GM13977 (cell line): Measurements from ENCODE around the gene TCEAL1.
"Not testable (repeated sequence)": the region's sequence is repeated elsewhere in the genome, so short reads cannot be mapped to it uniquely, and the experiment has no call there.

Source experiments
- DNase-seq: peaks from one replicate; pipeline ENCODE4 v3.0.0; 2012; ENCODE audit warnings: low spot score
- in situ Hi-C: fragments of 300-500 bp; cut with MboI; formaldehyde crosslinking; loops from one replicate; pipeline ENCODE4 v1.12.0; 2022; ENCODE audit warnings: low sequenced_read_pairs, low pct_unique_long_range_greater_than_20kb, mixed read lengths, inconsistent platforms; ENCODE audit not compliant: unreplicated experiment
- TF ChIP-seq, protein P1 (sequence below): IDR thresholded peaks from 2 replicates; pipeline ENCODE4 v1.5.1; 2012; ENCODE audit warnings: mild to moderate bottlenecking, control low read depth; ENCODE audit not compliant: insufficient read depth; ENCODE audit errors: extremely low read depth, missing control alignments

The TCEAL1 gene

GRCh38 chrX:103635436-103635835, 6.7 kb downstream of the TCEAL1 start:
- in situ Hi-C loops: loop anchor here (25.0 kb wide), 1 partner anchor 98 kb away; no protein-coding TSS in a partner anchor
- TF ChIP-seq, protein P1, sequence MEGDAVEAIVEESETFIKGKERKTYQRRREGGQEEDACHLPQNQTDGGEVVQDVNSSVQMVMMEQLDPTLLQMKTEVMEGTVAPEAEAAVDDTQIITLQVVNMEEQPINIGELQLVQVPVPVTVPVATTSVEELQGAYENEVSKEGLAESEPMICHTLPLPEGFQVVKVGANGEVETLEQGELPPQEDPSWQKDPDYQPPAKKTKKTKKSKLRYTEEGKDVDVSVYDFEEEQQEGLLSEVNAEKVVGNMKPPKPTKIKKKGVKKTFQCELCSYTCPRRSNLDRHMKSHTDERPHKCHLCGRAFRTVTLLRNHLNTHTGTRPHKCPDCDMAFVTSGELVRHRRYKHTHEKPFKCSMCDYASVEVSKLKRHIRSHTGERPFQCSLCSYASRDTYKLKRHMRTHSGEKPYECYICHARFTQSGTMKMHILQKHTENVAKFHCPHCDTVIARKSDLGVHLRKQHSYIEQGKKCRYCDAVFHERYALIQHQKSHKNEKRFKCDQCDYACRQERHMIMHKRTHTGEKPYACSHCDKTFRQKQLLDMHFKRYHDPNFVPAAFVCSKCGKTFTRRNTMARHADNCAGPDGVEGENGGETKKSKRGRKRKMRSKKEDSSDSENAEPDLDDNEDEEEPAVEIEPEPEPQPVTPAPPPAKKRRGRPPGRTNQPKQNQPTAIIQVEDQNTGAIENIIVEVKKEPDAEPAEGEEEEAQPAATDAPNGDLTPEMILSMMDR: no peak
- no peak for DNase-seq

DNA sequence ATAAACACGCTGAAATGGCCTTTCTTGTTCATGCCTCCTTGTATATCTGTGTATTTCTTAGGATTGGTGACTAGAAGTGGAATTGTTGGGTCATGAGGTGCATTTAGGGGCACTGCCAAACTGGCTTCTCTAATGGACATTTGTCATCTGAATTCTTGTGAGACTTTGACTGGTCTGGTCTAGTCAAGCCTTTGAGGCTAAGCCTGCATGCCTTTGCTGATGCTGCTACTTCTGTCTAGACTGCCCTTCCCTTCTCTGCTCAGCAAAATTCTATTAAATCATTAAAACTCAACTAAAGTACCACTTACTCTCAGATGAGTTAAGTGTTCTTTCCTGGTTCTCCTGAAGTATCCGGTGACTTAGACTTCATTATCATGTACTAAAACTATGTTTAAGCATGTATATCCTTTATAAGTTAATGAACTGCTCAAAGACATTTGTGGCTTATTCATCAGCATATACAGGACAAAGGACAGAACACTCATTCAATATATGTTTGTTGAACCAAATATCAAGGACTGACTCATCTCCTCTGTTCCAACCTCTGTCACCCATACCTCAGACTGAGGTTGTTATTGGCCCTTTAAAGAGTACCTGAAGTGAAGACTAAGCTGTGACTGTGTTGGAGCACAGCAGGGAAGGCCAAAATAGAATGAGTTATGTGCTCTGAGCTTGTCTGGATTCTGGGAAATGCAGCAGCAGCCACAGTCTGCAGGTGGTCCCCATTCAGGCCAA, 9.0 kb downstream of the TCEAL1 start:
- DNase-seq: no peak
- in situ Hi-C loops: loop anchor here (25.0 kb wide), 1 partner anchor 100 kb away; no protein-coding TSS in a partner anchor
- TF ChIP-seq, protein P1: no peak

DNA sequence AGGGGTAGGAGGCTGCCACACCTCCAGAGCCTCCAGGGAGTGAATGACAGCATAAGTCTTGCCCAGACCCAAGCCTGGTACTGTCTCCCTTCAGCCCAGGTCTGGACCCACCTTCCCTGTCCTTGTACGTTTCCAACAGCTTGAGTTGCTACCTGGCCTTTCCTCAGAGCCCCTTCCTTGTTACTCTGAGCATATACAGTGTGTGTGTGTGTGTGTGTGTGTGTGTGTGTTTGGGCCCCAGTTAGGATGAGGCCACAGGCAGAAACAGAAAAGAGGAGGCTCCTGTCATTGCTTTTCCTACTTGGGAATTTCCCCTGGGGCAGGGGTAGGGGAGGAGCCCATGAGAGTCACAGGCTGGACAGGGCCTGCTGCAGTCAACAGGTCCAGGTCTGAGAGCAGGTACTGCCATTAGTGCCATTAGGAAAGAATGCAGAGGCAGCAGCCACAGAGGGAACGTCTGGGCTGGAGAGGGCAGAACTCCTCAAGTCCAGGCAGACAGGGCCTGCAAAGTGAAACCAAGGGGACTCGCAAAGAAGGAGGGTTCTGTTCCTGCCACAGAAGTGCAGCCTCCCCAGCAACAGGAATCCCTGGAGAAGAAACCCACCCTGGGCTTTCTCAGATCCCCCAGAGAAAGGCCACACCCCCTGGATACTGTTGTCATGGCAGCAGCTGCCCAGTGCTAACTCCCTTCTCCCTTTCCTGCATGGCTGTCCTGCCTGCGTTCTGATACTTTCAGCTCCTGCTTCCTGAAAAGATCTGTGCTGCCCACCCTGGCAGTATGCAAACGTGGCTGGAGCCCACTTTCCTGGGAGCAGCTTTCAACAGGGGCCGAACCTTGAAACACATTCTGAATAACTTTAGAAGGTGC, 9.9 kb downstream of the TCEAL1 start:
- in situ Hi-C loops: loop anchor here (25.0 kb wide), 1 partner anchor 101 kb away; no protein-coding TSS in a partner anchor
- not testable (repeated sequence) for DNase-seq

DNA sequence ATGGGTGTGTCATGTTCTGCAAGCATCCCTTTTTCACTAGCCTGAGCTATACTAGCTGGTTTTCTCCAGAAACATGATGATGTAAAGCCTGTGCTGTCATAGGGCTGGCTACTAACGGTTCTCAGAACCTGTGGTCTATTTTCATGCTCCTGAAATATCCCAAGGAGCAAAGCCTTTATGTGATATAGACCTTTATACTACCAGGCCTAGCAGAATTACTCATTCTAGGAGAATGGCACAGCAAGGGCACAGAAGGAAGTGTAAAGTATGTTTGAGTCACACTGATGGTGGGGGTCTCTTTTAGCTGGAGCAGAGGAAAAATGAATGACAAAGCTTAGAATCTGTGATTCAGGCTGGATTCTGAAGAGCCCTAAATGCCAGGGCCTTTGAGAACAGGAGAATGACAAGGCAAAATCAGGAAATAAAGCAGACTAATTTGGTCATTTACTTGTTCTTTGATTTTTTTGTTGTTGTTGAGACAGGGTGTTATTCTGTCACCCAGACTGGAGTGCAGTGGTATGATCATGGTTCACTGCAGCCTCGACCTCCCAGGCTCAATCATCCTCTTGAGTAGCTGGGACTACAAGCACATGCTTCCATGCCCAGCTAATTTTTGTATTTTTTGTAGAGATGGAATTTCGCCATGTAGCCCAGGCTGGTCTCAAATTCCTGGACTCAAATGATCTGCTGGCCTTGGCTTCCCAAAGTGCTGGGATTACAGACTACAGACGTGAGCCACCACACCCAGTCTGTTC, 11.8 kb downstream of the TCEAL1 start:
- in situ Hi-C loops: loop anchor here (25.0 kb wide), 1 partner anchor 103 kb away; no protein-coding TSS in a partner anchor
- DNase-seq: no peak
- TF ChIP-seq, protein P1: no peak

DNA sequence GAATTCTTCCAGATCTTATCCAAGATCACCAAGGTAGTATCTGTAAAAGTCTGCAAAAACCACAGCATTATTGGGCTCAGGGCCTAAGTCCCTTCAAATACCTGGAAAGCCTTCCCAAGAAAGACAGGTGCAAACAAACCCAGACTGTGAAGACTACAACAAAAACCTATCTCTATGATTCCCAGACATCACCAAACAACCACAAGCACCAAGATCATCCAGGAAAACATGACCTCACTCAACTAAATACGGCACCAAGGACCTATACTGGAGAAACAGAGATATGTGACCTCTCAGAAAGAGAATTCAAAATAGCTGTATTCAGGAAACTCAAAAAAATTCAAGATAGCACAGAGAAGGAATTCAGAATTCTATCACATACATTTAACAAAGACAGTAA, 15.3 kb downstream of the TCEAL1 start:
- in situ Hi-C loops: loop anchor here (25.0 kb wide), 1 partner anchor 107 kb away; no protein-coding TSS in a partner anchor
- TF ChIP-seq, protein P1: no peak
- no peak for DNase-seq

DNA sequence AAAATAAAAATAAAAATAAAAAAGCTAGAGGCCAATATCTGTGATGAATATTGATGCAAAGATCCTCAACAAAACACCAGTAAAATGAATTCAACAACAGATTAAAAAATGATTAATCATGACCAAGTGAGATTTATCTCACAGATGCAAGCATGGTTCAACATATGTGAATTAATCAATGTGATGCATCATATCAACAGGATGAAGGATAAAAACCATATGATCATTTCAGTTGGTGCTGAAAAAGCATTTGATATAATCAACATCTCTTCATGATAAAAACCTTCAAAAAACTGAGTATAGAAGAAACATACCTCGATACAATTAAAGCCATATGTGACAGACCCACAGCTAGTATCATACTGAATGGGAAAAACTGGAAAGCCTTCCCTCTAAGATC, 18.9 kb downstream of the TCEAL1 start:
- no peak for DNase-seq
- TF ChIP-seq, protein P1: no peak
- in situ Hi-C loops: loop anchor here (25.0 kb wide), 1 partner anchor 110 kb away; no protein-coding TSS in a partner anchor
